Caki2 (cell line): ENCODE measurements around the gene OSBP2. TPM values are rescaled to one million over a fixed set of nuclear protein-coding genes. Genes with fewer than 3 reads are reported as not detected.
A peak's percentile ranks its signal among the peaks of the same experiment; 100 is the strongest.

Source experiments
- DNase-seq: peaks from one replicate; pipeline ENCODE4 v3.0.0-alpha.2; 2015; ENCODE audit warnings: low read depth
- in situ Hi-C: cut with HindIII; loops from 2 replicates; pipeline ENCODE4 v1.10.0; 2016; ENCODE audit warnings: low sequenced_read_pairs, low pct_unique_long_range_greater_than_20kb, mixed read lengths
- total RNA-seq: library from RNA; depleted of rRNA; stranded (reverse); fragments of >200 nt; shearing (Covaris generic); gene quantifications from 2 replicates; pipeline ENCODE4 v1.2.3, GENCODE V29; 2014; ENCODE audit warnings: low replicate concordance

The OSBP2 gene
- total RNA-seq, 1 experiment from 2014 or later = 2.1 TPM

DNA sequence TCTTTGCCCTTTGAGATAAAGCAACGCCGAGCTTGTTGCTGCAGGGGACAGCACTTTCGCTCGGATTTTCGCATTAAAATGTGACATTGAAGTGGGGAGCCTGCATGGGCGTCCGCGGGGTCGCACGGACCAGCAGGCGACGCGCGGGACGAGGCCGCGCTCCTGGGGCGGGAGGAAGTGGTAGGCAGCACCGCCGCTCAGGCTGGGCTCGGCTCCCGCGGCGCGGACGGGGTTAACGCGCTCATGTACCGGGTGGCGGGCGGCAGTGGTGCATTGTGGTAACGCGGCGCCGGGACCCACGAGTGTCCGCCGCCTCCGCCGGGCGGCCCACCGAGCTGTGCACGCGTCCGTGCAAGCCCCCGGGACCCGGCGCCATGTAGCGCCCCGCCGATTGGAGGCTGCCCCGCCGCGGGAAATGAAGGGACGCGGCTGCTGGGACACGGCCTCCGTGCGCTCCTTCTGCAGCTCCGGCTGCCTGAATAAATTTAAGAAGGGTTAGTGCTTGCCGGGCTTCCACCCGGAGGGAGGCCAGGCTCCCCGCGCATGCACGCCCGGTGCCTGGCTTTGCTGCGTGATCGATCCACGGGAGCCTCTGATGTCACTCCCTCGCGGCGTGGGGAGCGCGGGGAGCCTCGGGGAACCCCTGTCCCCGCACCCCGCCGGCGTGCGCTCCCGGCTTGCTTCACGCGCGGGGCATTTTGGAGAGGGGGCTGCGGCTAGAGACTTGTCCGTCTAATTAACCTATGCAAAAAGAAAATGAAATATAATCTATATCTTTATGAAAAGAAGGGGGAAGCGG is 127.7 kb downstream of the OSBP2 start:
- in situ Hi-C loops = no loop called here
- DNase-seq = no peak

DNA sequence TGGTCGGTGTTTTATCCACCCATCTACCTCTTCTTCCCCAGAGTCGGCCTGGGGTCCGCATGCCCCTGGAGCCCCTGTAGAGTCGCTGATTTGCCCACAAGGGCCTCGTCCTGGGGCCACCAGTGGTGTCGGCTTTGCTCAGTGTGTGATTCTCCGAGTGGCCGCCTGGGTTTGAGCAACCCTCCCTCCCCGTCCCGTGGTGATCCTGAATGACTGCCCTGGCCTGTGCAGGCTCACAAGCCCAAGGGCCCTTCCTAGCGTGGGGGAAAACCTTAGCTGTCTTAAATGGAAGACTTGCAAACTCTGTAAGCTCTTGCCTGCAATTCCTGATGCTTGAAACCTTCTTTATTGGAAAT is 128.3 kb downstream of the OSBP2 start:
- in situ Hi-C loops = no loop called here

DNA sequence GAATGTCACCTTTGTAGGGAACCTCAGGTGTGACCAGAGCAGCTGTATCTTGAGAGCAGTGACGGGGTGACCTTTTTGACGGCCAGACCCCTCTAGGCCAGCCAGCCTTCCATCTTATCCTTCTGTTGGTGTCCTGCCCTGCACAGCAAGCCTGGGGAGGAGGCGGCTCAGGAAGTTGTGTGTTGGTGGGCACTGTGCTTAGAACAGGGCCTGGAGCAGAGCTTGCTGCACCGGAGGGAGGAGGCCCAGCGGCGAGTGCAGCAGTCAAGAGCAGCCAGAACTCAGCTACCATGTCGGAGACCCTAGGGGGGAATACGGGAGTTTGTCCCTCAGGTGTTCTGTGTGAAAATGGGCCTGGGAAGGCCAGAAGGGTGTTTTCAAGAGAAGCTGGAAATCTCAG is 129.4 kb downstream of the OSBP2 start:
- in situ Hi-C loops = no loop called here
- no peak for DNase-seq

More for the DNA sequence above, 128.3 kb downstream of the OSBP2 start:
- no peak for DNase-seq

DNA sequence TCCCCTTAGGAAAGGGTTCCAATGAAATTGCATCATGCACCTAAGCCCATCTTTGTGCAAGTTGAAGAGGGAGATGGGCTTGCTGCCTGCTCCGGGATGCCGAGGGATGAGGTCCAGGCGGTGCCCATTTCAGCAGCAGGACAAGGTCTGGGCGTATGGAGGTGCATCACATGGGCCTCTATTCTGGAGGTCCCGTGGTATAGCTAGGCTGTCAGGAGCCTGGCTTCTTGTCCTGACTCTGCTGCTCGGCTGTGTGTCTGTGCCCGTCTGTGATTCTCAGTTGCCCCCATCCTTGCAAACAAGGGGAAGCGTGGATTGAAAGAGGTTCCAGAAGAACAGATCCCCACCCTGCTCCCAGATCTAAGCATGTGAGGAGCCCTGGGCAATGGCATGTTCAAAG is 130.0 kb downstream of the OSBP2 start:
- in situ Hi-C loops = no loop called here

DNA sequence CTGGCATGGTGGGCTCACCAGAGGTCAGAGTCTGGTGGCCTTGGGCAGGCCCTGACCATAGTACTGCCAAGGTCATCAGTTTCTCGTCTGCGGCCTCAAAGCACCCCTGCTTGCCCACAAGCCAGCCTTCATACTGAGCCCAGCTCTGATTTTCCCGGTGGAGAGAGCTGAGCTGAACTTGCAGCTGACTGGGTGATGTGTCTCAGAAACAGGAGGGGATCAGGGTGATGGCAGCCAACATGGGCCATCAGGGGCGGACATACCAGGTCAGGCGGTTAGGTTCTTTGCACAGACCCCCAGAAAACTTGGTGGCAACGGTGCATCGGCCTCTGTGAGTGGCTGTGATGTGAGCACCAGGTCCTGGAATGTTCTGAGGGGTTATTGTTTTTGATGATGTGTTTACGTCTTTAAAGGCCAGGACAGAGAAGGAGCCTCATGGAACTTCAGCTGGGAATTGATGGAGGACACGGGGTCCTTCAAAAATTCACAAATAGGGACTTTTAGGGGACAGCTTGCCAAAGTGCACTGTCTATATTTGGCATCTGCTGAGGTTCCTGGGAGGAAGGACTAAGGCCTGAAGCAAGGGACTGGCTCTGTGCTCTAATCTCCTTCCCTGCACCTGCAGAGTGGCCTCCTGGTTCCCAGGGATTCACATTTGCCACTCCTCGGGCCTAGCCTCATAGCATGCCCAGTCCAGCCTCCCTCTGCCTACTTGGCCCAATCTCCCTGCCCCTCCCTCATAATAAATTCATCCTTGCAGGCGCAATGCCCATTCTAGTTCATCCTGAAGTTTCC is 131.2 kb downstream of the OSBP2 start:
- in situ Hi-C loops = no loop called here
- no peak for DNase-seq

More for the DNA sequence above, 130.0 kb downstream of the OSBP2 start:
- no peak for DNase-seq

DNA sequence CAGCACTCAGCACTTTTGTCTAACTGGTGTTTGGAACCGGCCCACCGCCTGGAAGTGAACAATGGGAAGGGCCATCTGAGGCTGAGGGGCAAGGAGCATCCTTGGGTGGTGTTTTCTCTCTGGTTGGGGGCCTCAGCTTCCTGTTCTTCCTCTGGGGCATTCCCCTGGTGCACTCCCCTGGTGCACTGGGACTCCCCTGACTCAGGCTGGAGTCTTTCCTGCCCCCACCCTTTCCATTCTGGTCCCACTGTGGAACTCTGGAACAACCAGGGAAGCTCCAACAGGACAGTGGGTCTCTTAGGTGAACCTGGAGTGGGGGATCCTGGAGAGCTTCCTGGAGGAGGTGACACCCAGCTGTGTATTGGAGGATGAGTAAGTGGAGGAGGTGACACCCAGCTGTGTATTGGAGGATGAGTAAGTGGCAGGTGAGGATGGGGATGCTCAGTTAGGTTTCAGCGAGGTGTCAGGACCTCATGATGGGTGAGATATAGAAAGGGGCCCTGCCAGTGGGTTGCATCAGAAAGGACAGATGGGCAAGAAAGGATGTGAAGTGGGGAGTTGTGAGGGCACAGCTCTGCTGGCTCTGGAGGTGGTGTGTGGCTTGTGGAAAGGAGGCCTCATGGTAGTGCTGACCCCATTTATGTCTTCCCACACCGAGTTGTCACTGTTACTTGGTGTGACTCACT is 132.1 kb downstream of the OSBP2 start:
- no peak for DNase-seq
- in situ Hi-C loops = no loop called here

DNA sequence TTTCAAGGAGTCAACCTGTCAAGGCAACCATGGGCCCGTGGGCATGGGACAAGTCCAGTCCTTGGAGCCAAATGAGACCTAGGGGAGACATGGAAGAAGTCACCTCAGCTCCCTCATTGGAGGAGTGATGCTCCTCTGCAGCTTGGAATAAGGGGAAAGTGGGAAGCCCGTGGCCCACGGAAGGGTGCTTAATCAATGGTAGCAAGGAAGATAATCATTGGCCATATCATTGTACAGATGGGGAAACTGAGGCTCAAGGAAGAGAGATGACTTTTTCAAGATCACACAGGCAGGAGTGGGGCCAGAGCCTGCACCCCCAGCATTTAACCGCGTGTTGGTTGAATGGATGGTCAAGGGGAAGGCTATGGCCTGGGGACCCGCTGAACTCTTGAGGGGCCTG is 133.0 kb downstream of the OSBP2 start:
- DNase-seq = no peak
- in situ Hi-C loops = no loop called here

DNA sequence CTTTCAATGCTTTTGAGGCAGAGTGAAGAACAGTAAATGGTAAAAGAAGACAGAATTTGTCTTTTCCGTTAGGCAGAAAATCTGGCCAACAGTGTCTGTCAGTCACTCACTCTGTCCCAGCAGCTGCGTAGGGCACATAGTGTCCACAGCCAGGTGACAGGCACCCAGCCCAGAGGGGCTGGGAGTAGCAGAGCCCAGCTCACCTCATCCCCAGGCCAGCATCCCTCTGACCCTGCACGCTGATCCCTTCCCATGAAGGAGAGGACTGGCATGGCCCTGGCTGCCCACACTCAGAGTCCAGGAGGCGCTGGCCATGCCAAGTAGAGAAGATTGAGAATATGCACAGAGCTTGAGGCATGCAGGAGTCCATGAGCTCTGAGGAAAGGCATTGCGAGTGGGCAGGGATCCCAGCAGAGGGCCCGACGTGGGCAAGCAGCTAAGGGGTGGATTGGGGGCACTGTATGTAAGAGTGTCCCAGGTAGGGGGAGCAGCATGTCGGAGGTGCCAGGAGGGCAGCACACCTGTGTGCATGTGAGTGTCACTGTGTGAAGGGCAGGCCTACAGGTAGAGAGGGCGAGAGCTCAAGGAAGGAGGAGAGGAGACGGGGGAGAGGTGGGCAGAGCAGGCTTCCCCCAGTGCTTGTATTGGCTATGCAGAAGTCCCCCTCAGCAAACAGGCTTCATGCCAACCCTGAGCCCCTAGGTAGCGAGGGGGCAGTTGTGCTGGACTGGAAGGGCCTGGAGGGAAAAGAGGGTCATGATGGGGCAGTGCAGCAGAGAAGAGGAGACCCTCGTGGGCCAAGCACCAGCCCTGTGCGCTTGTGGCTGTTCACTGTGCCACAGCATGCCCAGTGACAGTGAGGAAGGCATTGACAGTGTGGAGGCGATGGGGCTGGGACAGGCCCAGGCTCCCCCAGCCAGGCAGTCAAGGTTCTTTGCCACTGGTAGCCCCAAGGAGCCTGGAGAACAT is 133.8 kb downstream of the OSBP2 start:
- no peak for DNase-seq
- in situ Hi-C loops = no loop called here

DNA sequence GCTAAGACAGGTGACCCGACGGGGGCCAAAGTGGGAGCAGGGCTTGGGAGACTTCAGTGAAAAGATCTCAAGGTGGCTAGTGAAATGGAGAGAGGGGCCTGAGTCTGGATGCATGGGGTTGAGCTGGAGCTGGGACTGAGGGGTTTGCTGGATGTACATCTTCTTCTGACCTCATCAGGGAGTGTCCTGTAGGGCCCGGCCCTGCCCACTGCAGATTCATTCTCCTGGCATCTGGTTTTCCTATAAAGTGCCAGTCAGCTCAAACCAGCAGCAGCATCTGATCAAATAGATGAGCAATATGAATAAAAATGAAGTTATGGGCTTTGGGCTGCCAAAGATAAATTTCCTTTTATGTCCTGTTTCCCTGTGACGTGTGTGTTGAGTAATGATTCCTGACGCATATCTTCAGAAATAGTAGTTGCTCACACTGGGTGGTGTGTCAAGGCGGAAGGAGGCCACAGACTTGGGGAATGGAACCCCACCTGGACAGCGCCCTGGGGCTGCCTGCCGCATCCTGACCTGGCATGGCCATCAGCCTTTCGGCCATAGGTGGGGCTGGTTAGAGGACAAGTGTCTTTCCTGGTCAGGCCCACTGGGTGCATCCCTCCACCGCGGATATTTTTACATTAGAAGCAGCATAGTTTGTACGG is 135.4 kb downstream of the OSBP2 start:
- peak; percentile 82 for DNase-seq

DNA sequence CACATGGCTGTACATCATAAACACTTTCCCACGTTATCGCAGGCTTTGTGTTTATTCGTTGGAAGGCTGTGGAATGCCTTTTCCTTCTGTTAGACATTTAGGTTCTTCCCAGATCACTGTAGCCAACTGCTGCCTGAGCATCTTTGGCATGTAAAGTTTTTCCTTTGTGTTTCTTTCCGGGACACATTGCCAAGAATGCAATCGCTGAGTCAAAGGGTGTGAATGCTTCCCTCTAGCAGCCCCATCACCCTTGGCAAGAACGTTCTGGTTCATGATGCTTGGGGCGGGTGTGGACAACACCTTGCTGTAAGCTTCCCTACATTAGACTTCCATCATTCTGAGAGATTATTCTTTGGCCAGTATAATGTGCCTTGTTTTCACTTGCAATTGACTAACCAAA is 136.2 kb downstream of the OSBP2 start:
- in situ Hi-C loops = no loop called here

More for the DNA sequence above, 135.4 kb downstream of the OSBP2 start:
- in situ Hi-C loops = no loop called here

DNA sequence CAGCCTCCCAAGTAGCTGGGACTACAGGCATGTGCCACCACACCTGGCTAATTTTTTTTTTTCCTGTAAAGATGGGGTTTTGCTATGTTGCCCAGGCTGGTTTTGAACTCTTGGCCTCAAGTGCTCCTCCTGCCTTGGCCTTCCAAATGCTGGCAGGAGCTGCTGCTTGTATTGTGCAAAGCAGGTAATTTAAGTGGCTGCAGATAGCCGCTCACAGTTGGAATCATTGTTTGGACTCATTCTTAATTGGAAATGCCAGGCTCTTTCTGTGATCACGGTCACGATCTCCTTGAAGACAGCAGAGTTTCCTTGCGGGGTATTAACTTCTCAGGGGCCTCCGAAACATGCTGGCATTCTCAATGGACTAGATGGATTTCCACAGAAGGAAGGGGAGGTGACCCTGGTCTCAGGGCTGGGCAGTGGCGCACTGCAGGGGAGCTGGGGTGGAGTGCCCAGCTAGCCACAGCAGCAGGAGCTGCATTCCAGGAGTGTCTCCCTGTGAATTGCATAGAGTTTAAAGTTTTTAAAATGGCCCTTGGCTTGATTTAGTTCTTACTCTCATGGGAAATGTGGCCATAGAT is 137.8 kb downstream of the OSBP2 start:
- in situ Hi-C loops = no loop called here
- no peak for DNase-seq

More for the DNA sequence above, 136.2 kb downstream of the OSBP2 start:
- peak; percentile 87 for DNase-seq

DNA sequence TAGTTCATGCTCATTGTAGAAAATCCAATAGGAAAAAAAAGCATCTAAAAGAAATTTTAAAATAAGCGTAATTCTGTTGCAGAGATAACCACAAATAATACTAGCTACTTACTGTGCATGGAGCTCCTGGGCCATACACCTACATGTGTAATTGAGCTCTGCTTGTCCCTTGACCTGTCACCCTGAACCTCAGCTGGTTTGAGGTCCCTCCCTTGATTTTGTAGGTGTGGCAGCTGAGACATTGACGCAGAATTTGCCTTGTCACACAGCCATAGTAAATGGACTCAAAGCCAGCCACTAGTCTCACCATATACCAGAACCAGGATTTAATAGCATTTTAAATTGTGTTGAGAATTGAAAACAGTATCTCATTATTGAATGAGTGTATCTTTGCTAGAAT is 138.6 kb downstream of the OSBP2 start:
- in situ Hi-C loops = no loop called here
- DNase-seq = no peak

DNA sequence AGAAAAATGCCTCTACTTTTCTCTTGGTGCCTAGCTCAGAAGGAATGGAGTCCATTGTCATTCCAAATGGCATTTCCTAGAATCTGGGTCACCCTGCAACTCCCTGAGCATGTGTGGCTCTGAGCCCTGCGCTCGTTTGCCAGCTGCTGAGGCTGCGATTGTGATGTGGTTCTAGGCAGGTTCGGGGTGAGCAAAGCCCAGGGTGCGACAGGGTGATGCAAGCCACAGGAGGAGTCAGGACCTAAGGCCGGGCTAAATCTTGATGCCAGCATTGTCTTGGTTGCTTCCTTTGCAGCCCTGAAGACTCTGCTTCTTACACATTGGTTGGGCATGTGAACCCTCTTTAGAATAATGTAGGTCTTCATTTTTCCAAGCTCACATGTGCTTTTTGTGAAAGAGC is 142.9 kb downstream of the OSBP2 start:
- no peak for DNase-seq
- in situ Hi-C loops = no loop called here

DNA sequence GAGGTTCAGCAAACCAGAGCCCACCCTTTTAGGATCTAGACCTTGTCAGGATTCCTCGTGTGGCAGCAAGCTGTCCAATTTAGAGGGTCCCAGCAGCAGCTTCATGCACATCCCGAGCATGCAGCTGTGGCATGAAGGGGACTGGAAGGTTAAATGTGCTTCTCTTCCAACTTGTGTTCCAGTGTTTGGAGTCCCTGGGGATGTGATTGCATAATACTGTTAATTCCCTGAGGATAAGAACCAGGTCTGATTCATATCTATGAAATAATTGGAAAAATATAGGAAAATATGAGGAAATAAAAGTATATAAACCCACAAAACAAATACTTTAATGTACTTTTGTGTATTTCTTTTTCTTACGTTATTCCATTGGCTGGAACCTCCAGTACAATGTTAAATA is 143.4 kb downstream of the OSBP2 start:
- in situ Hi-C loops = no loop called here
- no peak for DNase-seq

DNA sequence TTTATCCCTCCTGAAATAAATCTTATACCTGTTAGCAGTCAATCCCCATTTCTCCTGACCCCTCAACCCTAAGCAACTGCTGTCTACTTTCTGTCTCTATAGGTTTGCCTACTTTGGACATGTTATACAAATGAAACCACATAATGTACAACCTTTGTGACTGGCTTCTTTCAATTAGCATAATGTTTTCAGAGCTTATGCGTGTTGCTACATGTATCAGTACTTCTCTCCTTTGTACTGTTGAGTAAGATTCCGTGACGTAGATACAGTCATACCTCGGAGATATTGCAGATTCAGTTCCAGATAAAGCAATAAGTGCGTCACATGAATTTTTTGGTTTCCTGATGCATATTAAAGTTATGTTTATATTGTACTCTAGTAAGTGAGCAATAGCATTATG is 146.6 kb downstream of the OSBP2 start:
- in situ Hi-C loops = no loop called here
- no peak for DNase-seq

DNA sequence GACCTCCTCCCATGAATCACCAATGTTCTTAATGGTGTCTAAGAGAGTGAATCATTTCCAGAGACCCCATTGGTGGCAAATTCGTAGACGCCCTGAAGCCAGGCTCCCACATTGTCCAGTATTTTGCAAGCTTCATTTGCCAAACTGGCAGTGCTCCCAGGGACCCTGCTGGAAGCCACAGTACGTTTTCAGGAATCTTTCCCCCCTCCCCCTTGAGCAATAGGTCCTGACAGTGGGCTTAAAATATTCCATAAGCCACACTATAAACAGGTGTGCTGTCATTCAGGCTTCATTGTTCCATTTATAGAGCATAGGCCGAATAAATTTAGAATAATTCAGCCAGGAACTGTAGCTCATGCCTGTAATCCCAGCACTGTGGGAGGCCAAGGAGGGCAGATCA is 148.6 kb downstream of the OSBP2 start:
- in situ Hi-C loops = no loop called here
- DNase-seq = no peak

DNA sequence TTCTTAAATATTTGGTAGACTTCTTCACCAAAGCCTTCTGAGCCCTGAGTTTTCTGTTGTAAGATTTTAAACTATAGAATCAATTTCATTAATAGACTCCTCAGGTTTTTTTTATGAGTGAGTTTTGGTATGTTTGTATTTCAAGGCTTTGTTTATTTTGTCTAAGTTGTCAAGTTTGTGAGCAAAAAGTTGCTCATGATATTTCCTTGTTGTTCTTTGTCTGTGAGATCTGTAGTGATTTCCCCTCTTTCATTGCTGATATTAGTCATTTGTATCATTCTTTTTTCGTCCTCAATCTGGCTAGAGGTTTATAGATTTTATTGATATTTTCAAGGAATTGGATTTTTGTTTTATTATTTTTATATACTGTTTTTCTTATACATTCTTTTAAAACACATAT is 152.9 kb downstream of the OSBP2 start:
- no peak for DNase-seq
- in situ Hi-C loops = no loop called here
